IMR-90 (cell line): ENCODE results near the gene GRIK3.

ENCODE experiments used
- BHLHE40 ChIP-seq: fragments of 150-350 bp; IDR thresholded peaks from 2 replicates; pipeline ENCODE4 v1.6.1; 2016; ENCODE audit warnings: mild to moderate bottlenecking, low read depth, low read length
- CEBPB ChIP-seq: IDR thresholded peaks from 2 replicates; pipeline ENCODE4 v1.6.1; 2012; ENCODE audit warnings: low read depth, low read length, improper control_type of control experiment
- CHD1 ChIP-seq: IDR thresholded peaks from 2 replicates; pipeline ENCODE4 v1.6.1; 2012; ENCODE audit warnings: low read depth, low read length, improper control_type of control experiment
- CTCF ChIP-seq: conservative IDR thresholded peaks from 2 replicates; pipeline ENCODE4 v1.5.1; 2012; ENCODE audit warnings: mild to moderate bottlenecking, low read depth, low read length, improper control_type of control experiment
- ELK1 ChIP-seq: fragments of 150-350 bp; IDR thresholded peaks from 2 replicates; pipeline ENCODE4 v1.6.1; 2016; ENCODE audit warnings: low read depth, mild to moderate bottlenecking, low read length, moderate library complexity, borderline replicate concordance
- FOS ChIP-seq: fragments of 150-350 bp; IDR thresholded peaks from 2 replicates; pipeline ENCODE4 v1.6.1; 2016; ENCODE audit warnings: low read depth, low read length
- MAZ ChIP-seq: IDR thresholded peaks from 2 replicates; pipeline ENCODE4 v1.6.1; 2012; ENCODE audit warnings: low read depth, mild to moderate bottlenecking, low read length, improper control_type of control experiment, moderate library complexity, borderline replicate concordance
- MXI1 ChIP-seq: IDR thresholded peaks from 2 replicates; pipeline ENCODE4 v1.6.1; 2012; ENCODE audit warnings: low read depth, mild to moderate bottlenecking, low read length, moderate library complexity, borderline replicate concordance
- NFE2L2 ChIP-seq: fragments of 150-350 bp; IDR thresholded peaks from 2 replicates; pipeline ENCODE4 v1.6.1; 2016; ENCODE audit warnings: low read depth, mild to moderate bottlenecking, low read length
- POLR2A ChIP-seq: IDR thresholded peaks from 2 replicates; pipeline ENCODE4 v1.6.1; 2012; ENCODE audit warnings: mild to moderate bottlenecking, low read depth, low read length
- RAD21 ChIP-seq: IDR thresholded peaks from 2 replicates; pipeline ENCODE4 v1.6.1; 2012; ENCODE audit warnings: low read length, improper control_type of control experiment
- RCOR1 ChIP-seq: IDR thresholded peaks from 2 replicates; pipeline ENCODE4 v1.6.1; 2012; ENCODE audit warnings: mild to moderate bottlenecking, low read length, improper control_type of control experiment; ENCODE audit not compliant: insufficient replicate concordance
- SMC3 ChIP-seq: fragments of 150-350 bp; IDR thresholded peaks from 2 replicates; pipeline ENCODE4 v1.6.1; 2016; ENCODE audit warnings: low read depth, mild to moderate bottlenecking, antibody characterized with exemption, low read length, moderate library complexity
- USF2 ChIP-seq: fragments of 150-350 bp; IDR thresholded peaks from 2 replicates; pipeline ENCODE4 v1.6.1; 2017; ENCODE audit warnings: mild to moderate bottlenecking, antibody characterized with exemption, low read length, low read depth

- no peak for TF ChIP-seq CTCF
- TF ChIP-seq USF2: no peak
- no peak for TF ChIP-seq RAD21
- TF ChIP-seq RCOR1: no peak
- TF ChIP-seq POLR2A: no peak
- TF ChIP-seq MXI1: no peak
- no peak for TF ChIP-seq NFE2L2
- no peak for TF ChIP-seq SMC3
- TF ChIP-seq CEBPB: no peak
- no peak for TF ChIP-seq FOS
- TF ChIP-seq BHLHE40: no peak
- no peak for TF ChIP-seq ELK1
- TF ChIP-seq CHD1: no peak
- no peak for TF ChIP-seq MAZ
Measured at GRCh38 chr1:36956570-36956969, 77.7 kb downstream of the GRIK3 start.
